ENCODE measurements around the gene FMNL3. TPM values are rescaled to one million over a fixed set of nuclear protein-coding genes. Genes with fewer than 3 reads are reported as not detected.

Gene FMNL3
- total RNA-seq, 1 donor from 2014 or later, result 30.4 TPM

- intact Hi-C loops (cut with DNase I), result no loop called here
- H3K4me3 ChIP-seq, result no peak overlapping the region
- no peak for DNase-seq (ENCODE audit: low spot score in 2 of 2)
- no peak overlapping the region for H3K27ac ChIP-seq
- no peak for TF ChIP-seq CTCF (IDR thresholded peaks at IDR 0.05)
- no peaks in the 10 kb centered on the region for H3K27me3 ChIP-seq
- peaks cover 5 to 23% of the 10 kb centered on the region in 2 donors for H3K4me1 ChIP-seq
- no peaks in the 10 kb centered on the region for H3K36me3 ChIP-seq
- no peaks in the 10 kb centered on the region for H3K9me3 ChIP-seq
Observed at GRCh38 chr12:49696723-49697122, 10.5 kb downstream of the FMNL3 start.

GRCh38 chr12:49693931-49694444 lies 13.2 kb downstream of the FMNL3 start:
- H3K36me3 ChIP-seq, result no peaks in the 10 kb centered on the region
- no peaks in the 10 kb centered on the region for H3K27me3 ChIP-seq
- DNase-seq (ENCODE audit: low spot score in 2 of 2), result no peak
- H3K4me3 ChIP-seq, result no peak overlapping the region
- no peaks in the 10 kb centered on the region for H3K9me3 ChIP-seq
- intact Hi-C loops (cut with DNase I), result no loop called here
- H3K4me1 ChIP-seq, result peaks cover 5 to 16% of the 10 kb centered on the region in 2 donors
- no peak for TF ChIP-seq CTCF (IDR thresholded peaks at IDR 0.05)
- no peak overlapping the region for H3K27ac ChIP-seq

GRCh38 chr12:49692851-49693250 lies 14.4 kb downstream of the FMNL3 start:
- Histone ChIP-seq H3K4me1 (peaks cover 0 to 8% of the 10 kb centered on the region in 2 donors), H3K36me3 (no peaks in the 10 kb centered on the region)
- no peak for TF ChIP-seq CTCF (IDR thresholded peaks at IDR 0.05)

GRCh38 chr12:49689785-49690184 lies 17.4 kb downstream of the FMNL3 start:
- TF ChIP-seq CTCF (IDR thresholded peaks at IDR 0.05), result no peak
- no peaks in the 10 kb centered on the region for H3K36me3 ChIP-seq

More at GRCh38 chr12:49692851-49693250, 14.4 kb downstream of the FMNL3 start:
- intact Hi-C loops (cut with DNase I), result no loop called here
- no peak for DNase-seq (ENCODE audit: low spot score in 2 of 2)
- Histone ChIP-seq H3K4me3 (no peak overlapping the region), H3K9me3 (no peaks in the 10 kb centered on the region), H3K27ac (no peak overlapping the region), H3K27me3 (no peaks in the 10 kb centered on the region)

GRCh38 chr12:49689237-49689636 lies 18.0 kb downstream of the FMNL3 start:
- intact Hi-C loops (cut with DNase I), result no loop called here
- peaks cover 0 to 5% of the 10 kb centered on the region in 2 donors for H3K4me1 ChIP-seq
- DNase-seq (ENCODE audit: low spot score in 2 of 2), result no peak
- no peak overlapping the region for H3K27ac ChIP-seq
- H3K9me3 ChIP-seq, result no peaks in the 10 kb centered on the region
- H3K27me3 ChIP-seq, result no peaks in the 10 kb centered on the region
- no peak overlapping the region for H3K4me3 ChIP-seq
- H3K36me3 ChIP-seq, result no peaks in the 10 kb centered on the region
- no peak for TF ChIP-seq CTCF (IDR thresholded peaks at IDR 0.05)

More at GRCh38 chr12:49689785-49690184, 17.4 kb downstream of the FMNL3 start:
- H3K4me1 ChIP-seq, result peaks cover 0 to 8% of the 10 kb centered on the region in 2 donors
- intact Hi-C loops (cut with DNase I), result no loop called here
- DNase-seq (ENCODE audit: low spot score in 2 of 2), result no peak
- H3K9me3 ChIP-seq, result no peaks in the 10 kb centered on the region
- H3K27ac ChIP-seq, result no peak overlapping the region
- no peaks in the 10 kb centered on the region for H3K27me3 ChIP-seq
- no peak overlapping the region for H3K4me3 ChIP-seq

GRCh38 chr12:49687941-49688340 lies 19.3 kb downstream of the FMNL3 start:
- no peaks in the 10 kb centered on the region for H3K36me3 ChIP-seq
- intact Hi-C loops (cut with DNase I), result no loop called here
- TF ChIP-seq CTCF (IDR thresholded peaks at IDR 0.05), result no peak
- no peak overlapping the region for H3K27ac ChIP-seq
- DNase-seq (ENCODE audit: low spot score in 2 of 2), result no peak
- no peaks in the 10 kb centered on the region for H3K4me1 ChIP-seq
- no peaks in the 10 kb centered on the region for H3K27me3 ChIP-seq
- no peaks in the 10 kb centered on the region for H3K9me3 ChIP-seq
- H3K4me3 ChIP-seq, result no peak overlapping the region

All from ascending aorta (tissue), 2 donors.